GM21529 (cell line): ENCODE measurements around the gene NFATC2IP.

ENCODE experiments used
- ATAC-seq: cut with Tn5 transposase; IDR thresholded peaks from one replicate; pipeline ENCODE4 v1.9.1; 2021; ENCODE audit not compliant: unreplicated experiment

The NFATC2IP gene

DNA sequence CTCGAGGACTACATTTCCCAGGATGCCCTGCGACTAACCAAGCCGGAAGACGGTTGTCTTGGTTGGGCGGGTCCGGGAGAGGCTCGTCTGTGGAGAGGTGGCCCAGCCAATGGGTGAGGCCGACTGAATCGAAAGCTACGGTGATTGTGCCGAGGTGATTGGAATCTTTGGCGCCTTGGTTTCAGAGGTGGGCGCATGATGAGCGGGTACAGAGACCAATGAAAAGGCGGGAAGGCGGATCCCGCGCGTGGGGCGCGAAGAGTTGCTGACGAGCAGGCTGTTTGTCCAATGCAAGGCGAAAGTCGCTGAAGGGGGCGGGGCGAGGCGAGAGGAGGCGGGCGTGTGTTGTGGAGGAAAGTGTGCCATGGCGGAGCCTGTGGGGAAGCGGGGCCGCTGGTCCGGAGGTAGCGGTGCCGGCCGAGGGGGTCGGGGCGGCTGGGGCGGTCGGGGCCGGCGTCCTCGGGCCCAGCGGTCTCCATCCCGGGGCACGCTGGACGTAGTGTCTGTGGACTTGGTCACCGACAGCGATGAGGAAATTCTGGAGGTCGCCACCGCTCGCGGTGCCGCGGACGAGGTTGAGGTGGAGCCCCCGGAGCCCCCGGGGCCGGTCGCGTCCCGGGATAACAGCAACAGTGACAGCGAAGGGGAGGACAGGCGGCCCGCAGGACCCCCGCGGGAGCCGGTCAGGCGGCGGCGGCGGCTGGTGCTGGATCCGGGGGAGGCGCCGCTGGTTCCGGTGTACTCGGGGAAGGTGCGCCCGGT lies at the start of gene NFATC2IP:
Gene NFATC2IP (plus strand): TSS at position 290 of the 762 bp plus-strand sequence. CDS start 75 bp downstream, at position 365.
- ATAC-seq, result peak; percentile 91

DNA sequence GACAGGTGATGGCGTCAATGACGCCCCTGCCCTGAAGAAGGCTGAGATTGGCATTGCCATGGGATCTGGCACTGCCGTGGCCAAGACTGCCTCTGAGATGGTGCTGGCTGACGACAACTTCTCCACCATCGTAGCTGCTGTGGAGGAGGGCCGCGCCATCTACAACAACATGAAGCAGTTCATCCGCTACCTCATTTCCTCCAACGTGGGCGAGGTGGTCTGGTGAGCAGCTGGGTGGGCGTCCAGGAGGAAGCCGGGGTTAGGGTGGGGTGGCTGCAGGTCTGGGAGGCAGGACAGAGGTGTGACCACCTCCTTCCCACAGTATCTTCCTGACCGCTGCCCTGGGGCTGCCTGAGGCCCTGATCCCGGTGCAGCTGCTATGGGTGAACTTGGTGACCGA lies 48.9 kb upstream of the NFATC2IP start:
- ATAC-seq, result no peak

DNA sequence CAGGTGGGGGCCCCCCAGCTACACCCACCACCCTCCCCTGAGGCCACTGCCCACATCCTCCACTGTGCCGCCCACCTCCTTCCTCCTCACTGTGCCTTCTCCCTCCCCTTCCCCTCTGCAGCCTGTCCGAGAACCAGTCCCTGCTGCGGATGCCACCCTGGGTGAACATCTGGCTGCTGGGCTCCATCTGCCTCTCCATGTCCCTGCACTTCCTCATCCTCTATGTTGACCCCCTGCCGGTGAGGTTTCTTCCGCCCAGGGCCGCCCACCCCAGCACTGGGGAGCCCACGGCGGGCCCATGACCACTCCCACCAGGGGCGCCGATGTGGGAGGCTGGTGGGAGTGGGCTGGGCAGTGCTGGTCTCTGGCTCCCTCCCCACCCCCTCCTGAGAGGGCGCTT lies 47.8 kb upstream of the NFATC2IP start:
- no peak for ATAC-seq

DNA sequence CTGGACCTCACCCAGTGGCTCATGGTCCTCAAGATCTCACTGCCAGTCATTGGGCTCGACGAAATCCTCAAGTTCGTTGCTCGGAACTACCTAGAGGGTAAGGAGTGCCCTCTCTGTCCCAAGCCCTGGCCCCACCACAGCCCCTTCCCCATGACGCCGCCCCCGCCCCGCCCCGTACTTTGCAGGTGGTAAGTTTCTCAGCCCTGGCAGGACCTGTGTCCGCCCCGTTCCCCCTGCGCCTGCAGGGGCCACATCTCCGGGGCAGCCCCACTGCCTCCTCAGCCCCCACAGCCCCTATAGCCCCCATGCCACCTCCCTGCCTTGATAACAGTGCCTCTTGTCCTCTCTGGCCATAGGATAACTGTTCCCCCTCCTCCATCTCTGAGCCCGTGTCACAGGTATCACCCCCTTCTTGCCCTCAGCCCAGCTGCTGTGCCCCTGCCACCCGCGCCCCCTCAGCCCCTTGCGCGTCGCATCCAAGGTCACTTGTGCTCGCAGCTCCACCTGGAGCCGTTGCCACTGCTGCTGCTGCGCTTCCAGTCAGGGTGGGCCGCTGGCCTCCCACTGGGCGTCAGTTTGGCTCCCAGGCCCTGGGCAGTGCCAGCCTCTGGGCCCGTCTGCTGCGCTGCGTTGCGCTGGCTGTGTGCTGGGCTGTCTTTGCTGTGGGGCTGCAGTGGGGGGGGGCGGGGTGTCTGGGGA lies 47.2 kb upstream of the NFATC2IP start:
- ATAC-seq, result no peak

DNA sequence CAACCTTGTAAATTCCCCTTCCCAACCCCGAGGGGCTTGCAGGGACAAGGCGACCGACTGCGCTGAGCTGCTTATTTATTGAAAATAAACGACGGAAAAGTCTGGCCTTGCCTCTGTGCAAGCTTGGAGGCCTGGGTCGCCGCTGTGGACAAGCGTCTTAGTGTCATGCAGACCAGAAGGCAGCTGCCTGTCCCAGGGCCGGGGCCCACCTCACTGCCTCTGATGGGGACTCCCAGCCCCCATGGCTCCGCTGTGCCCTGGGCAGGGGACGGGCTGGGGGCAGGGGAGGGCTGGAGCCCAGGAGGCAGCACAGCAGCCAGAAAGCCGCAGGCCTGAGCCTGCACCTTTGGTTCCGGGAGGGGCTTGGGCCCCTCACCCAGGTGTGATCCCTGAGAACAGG lies 46.4 kb upstream of the NFATC2IP start:
- no peak for ATAC-seq

DNA sequence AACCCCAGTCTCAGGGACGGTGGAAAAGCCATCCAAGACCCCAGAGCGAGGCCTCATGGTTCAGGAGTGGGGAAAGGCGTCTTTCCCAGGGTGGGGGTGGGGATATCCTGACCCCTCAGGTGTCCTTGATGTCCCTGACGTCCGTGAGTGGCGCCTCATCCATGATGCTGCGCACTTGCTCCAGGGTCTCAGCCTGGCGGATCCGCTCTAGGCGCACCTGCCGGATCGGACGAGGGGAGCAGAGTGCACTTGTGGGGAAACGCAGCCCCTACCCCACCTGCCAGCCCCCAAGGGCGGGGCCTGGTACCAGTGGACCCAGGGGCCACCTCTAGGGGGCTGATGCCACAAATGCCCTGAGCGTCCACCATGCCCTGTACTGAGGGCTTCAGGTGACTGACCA lies 45.9 kb upstream of the NFATC2IP start:
- no peak for ATAC-seq

DNA sequence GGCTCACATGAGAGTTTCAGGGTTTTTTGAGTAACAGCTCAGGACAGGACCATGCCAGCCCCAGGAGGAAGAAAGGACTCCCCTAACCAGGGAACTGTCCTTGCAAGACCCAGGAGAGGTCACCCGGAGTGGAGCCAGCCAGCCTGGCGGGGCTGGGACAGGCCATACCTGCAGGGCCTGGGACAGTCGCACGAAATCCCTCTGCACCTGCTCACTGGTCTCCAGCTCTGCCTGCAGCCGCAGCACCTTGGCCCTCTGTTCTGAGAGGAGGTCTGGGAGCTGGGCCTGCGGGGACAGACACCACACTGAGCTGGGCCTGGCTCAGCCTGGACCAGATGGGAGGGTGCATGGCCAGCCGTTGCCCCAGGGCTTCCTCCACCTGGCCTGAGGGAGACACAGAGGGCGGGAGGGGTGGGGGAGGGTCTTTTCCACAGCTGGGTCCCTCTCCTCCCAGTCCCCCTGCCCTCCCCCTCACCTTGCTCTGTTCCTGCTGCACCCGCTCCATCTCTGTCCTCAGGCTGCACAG lies 45.4 kb upstream of the NFATC2IP start:
- ATAC-seq, result no peak

DNA sequence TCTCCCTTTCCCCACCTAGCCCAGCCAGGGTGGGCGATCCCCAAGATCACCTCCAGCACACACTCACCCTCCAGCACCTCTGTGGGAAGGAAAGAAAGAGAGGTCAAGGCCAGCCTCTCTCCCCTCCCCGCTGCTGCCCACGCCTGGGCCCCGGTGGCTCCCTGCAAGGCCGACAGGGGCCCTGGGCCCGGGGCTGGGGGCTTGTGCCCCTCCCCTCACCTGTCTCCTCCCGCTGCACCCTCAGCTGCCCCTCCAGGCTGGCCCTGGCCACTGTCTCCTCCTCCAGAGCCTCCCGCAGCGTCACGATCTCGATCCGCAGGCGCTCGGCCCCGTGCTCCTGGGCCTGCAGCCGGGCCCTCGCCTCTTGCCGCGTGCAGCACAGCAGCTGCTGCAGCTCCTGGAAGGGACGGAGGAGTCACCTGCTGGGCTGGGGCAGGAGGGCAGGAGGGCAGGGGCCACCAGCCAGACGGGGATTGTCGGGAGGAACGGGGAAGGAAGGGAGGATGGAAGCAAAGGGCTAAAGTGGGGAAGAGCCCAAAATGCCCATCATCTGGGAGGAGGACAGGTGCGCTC lies 44.9 kb upstream of the NFATC2IP start:
- no peak for ATAC-seq

DNA sequence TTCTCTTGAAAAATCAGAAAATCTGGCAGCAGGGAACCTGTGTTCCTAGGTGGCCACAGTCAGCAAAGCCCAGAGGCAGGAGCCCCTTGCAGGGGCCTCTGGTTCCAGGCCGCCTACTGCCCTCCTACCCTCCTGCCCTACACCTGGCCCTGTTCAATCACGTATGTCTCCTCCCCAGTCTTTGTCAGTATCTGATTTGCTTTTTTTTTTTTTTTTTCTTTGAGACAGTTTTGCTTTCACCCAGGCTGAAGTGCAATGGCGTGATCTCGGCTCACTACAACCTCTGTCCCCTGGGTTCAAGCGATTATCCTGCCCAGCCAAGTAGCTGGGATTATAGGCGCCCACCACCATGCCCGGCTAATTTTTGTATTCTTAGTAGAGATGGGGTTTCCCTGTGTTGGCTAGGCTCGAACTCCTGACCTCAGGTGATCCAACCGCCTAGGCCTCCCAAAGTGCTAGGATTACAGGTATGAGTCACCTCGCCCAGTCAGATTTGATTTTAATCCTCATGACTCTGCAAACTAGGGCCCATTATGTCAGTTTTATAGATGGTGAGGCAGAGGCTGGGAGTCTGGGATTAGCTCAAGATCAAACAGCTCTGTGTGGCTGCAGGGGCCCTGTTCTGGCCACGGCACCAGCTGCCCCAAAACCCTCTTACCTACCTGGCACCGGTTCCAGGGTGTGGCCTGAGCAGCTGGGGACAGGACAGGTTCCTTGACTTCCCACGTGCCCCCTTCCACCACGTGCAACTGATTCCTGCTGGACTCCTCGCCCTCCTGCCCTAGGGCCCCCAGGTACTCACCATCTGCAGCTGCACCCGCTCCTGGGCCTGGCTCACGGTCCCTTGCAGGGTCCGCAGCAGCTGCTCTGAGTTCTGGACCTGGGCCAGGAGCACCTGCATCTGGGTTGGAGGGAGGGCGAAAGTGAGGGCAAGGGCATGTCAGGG lies 40.4 kb upstream of the NFATC2IP start:
- ATAC-seq, result no peak

DNA sequence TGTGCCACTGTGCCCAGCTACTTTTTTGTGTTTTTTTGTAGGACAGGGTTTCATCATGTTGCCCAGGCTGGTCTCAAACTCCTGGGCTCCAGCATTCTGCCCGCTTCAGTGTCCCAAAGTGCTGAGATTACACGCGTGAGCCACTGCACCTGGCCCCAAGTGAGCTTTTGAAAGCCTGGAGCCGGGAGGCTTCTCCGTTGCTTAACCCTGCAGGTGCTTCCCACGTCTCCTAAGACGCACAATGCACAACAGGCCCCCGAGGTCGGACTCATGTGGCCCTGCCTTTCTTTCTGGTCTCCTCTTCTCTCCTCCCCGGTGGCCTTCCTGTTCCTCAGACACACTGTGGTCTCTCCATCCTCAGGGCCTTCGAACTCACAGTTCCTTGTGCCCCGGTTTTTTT lies 38.2 kb upstream of the NFATC2IP start:
- no peak for ATAC-seq

DNA sequence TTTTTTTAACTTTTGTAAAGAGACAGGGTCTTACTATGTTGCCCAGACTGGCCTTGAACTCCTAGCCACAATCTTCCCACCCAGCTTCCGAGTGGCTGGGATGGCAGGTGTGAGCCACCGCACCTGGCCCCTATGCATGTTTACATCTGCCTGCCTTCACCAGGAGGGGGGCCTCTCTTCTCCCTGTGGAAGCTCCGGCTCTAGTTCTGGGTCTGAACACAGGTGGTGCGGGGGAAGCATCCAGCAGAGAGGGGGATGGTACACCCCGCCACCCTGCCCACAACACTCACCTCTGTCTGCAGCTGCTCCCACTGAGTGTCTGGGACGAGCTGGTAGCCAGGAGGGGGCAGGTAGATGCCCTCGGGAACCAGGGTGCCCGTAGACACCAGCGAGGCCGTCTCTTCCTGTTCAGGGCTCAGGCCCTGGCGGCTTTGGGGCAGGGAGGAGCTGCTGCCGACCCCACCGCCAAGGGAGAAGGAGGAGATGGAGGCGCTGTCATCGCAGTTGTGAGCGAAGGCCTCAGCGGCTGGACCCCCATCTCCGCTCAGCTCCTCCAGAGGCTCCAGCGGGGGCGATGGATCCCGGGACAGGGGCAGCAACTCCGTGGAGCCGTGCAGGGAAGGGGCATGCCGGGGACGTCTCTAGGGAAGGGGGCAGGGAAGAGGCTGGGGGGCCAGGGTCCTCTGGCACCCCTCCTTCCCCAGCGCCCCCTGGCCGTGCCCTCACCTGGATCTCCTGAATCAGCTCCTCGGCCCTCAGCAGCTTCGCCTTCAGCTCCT lies 36.6 kb upstream of the NFATC2IP start:
- no peak for ATAC-seq

DNA sequence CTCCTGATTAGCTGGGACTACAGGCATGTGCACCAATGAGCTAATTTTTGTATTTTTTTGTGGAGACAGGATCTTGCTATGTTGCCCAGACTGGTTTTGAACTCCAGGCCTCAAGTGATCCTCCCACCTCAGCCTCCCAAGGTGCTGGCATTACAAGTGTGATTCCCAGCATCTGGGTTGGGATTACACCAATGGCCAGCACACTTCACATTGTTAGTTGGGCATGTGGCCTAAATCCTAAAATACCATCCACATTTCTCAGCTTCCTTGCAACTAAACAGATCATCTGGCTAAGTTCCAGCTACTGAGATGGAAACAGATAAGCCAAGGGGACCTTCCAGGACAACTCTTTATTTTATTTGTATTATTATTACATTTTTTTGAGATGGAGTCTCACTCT lies 35.6 kb upstream of the NFATC2IP start:
- ATAC-seq, result no peak

DNA sequence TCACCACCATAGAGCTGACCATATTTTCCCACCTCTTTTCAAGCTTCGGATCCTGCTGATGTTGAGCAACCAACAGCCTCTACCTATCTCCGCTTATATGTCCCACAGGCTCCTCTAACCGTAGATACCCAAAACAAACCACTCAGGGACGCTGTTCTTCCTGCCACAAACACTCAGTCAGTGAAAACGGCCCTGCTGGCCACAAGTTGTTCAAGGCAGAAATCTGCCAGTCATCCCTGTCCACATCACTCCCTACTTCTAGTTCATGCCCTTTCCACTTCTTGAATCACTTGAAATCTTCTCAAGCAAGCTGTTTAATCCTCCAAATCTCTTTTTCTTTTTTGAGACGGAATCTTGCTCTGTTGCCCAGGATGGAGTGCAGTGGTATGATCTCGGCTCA lies 33.6 kb upstream of the NFATC2IP start:
- no peak for ATAC-seq

DNA sequence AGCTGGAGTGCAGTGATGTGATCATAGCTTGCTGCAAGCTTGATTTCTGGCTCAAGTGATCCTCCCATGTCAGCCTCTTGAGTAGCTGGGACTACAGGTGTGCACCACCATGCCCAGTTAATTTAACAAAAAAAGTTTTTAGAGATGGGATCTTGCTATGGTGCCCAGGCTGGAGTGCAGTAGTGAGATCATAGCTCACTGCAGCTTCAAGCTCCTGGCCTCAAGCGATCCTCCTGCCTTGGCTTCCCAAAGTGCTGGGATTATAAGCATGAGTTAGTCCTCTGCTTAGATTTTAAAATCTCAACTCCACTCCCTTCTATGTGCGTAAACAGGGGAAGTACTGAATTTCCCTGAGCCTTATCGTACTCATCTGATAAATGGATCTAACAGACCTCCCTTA lies 32.0 kb upstream of the NFATC2IP start:
- ATAC-seq, result no peak

DNA sequence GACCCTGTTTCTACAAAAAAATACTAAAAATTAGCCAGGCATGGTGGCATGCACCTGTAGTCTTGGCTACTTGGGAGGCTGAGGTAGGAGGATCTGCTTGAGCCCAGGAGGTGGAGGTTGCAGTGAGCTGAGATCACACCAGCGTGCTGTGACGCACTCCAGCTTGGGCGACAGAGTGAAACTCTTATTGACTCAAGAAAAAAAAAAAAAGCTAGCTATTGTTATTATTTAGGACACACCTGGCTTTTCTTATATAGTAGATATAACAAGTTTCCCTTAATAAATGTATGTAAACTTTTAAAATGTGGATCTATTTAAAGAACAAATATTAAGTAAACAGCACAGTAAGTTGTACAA lies 27.5 kb upstream of the NFATC2IP start:
- no peak for ATAC-seq

DNA sequence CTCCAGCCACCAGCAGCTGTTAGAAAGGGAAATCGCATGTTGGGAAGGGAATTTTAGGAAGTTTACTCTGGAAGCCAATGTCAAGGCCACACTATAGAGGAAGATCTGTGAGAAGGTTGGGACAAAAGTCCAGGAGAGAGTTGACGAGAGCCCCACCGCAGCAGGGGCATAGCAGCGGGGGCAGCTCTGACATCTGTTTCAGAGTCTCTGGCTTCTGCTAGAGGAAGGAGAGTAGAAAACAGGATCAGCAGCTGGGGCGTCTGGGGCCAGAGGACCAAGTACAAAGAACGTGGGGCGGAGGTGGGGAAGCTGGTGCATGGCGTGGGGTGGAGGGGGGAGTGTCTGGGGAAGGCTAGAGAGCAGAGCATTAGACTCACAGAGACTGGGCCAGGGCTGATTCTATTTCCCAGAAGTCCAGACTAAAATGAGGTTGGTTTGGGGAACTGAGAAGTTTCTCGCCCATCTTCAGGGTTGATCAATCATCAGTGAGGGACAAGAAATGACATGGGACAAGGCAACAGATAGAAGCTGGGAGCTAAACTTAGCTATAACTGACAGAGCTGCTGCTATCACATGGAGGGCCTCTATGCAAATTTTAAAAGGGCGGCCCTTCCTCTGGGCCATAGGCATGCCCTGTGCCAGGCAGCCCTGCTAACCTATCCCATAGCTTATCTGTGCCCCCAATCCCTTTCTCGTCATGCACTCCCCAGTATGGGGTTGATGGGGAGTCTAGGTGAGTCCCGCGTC lies 26.9 kb upstream of the NFATC2IP start:
- ATAC-seq, result peak; percentile 62

DNA sequence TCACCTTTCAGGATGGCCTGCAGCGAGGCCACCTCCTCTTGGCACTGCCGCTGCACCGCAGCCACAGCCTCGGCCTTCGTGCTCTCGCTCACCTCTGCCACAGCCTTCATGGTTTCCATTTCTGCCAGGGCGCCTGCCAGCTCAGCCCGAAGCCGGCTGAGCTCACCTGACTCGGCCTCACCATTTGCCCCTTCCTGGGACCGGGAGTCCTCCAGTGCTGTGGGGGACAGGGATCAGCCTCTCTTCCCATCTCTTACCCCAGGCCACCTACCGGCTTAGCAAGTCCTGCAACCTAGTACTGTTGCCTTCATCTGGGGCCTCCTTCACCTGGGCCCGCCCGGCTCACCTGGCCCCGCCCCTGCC lies 26.4 kb upstream of the NFATC2IP start:
- no peak for ATAC-seq

DNA sequence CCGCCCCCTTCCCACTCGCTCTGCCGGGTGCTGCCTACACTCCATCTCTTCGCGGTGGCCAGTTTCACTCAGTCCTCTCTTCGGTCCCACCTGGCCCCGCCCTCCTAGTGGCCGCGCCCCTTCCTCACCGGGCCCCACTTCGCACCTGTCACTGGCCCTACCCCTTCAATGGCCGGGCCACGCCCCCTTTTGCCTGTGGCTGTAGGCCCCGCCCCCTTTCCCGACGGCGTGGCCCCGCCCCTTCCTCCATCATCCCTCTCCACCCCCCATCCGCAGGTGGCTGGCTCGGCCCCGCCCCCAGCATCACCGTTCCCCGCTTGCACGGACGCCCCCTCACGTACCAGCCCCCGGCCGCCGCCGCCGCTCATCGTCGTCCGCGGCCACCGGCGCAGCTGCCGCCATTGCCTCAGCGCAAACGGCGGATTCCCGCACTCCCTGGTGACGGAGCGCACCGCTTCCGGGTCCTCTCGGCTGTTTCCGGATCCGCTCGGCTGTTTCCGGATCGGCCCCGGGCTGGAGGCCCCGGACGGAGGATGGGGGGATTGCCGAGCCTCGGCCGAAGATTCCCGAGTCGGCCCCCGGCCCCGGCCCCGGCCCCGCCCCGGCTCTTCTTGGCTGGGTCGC lies 25.9 kb upstream of the NFATC2IP start, which contains the start of gene RABEP2:
Gene RABEP2 (minus strand): TSS at position 477 of the 624 bp plus-strand sequence. CDS start 75 bp downstream, at position 402.
- peak; percentile 53 for ATAC-seq
